ENCODE results near the gene PPP2R5B. TPM values are rescaled to one million over a fixed set of nuclear protein-coding genes. Genes with fewer than 3 reads are reported as not detected.

Gene PPP2R5B
- total and polyA plus RNA-seq, 9 of the 15 experiments (the other 6 are each of a cell fraction or from before 2014, with no cell fraction given), result 0.10 to 7.8 (median 3.3) TPM

- TF ChIP-seq REST (IDR thresholded peaks at IDR 0.05; ENCODE audit: borderline replicate concordance) (no peak), REST (CRISPR knock-in tag; IDR thresholded peaks at IDR 0.05; ENCODE audit: low read depth) (0 out of 2 replicates have a peak, but pooled peaks have one; percentile 64), TRIM25 (IDR thresholded peaks at IDR 0.05; ENCODE audit: borderline replicate concordance) (no peak), ZNF655 (CRISPR knock-in tag; IDR thresholded peaks at IDR 0.05) (no peak), BCOR (IDR thresholded peaks at IDR 0.05) (0 out of 2 replicates have a peak, but pooled peaks have one; percentile 9), NONO (IDR thresholded peaks at IDR 0.05; ENCODE audit: low read depth in 2 of 2, low read length in 1 of 2) (0 out of 4 replicates have a peak, but pooled peaks of 1 of the 2 experiments have one; percentile 57), ZBTB8A (IDR thresholded peaks at IDR 0.05; ENCODE audit: partially characterized antibody) (no peak), ERF (CRISPR knock-in tag; IDR thresholded peaks at IDR 0.05) (0 out of 2 replicates have a peak, but pooled peaks have one; percentile 45), KDM4B (IDR thresholded peaks at IDR 0.05; ENCODE audit: borderline replicate concordance in 2 of 2, low read depth in 1 of 2) (no peak; a peak in 1 of 4 replicates), FOXA3 (CRISPR knock-in tag; conservative IDR thresholded peaks at IDR 0.05 in 1 of 2, IDR thresholded peaks at IDR 0.05 in 1 of 2) (peak in 1 of 2 experiments; percentile 57; a peak in 1 of 4 replicates), CBX5 (IDR thresholded peaks at IDR 0.05; ENCODE audit: borderline replicate concordance, low read depth) (no peak)
- TF ChIP-seq, protein P1, sequence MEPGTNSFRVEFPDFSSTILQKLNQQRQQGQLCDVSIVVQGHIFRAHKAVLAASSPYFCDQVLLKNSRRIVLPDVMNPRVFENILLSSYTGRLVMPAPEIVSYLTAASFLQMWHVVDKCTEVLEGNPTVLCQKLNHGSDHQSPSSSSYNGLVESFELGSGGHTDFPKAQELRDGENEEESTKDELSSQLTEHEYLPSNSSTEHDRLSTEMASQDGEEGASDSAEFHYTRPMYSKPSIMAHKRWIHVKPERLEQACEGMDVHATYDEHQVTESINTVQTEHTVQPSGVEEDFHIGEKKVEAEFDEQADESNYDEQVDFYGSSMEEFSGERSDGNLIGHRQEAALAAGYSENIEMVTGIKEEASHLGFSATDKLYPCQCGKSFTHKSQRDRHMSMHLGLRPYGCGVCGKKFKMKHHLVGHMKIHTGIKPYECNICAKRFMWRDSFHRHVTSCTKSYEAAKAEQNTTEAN (CRISPR knock-in tag; IDR thresholded peaks at IDR 0.05), result 0 out of 2 replicates have a peak, but pooled peaks have one; percentile 78
These were observed 46.3 kb upstream of the PPP2R5B start (continued) for GRCh38 chr11:64878223-64878493.
